ENCODE results near the gene OTUB2.

GRCh38 chr14:94040796-94041195, 14.7 kb downstream of the OTUB2 start:
- TF ChIP-seq CTCF (IDR thresholded peaks at IDR 0.05) (no peak), EZH2phosphoT487 (IDR thresholded peaks at IDR 0.05) (no peak)
